AG09319 (cell line): Measurements from ENCODE around the gene PSMB5.

ENCODE experiments used
- DNase-seq: peaks from one replicate; pipeline ENCODE4 v3.0.0-alpha.2; 2010; ENCODE audit warnings: low read depth; ENCODE audit errors: extremely low read depth
- CTCF ChIP-seq: IDR thresholded peaks from 2 replicates; pipeline ENCODE4 v1.5.1; 2011; ENCODE audit warnings: low read depth, mild to moderate bottlenecking, inconsistent platforms, low read length, moderate library complexity

Gene PSMB5

GRCh38 chr14:22991852-22992251, 42.8 kb downstream of the PSMB5 start:
- TF ChIP-seq CTCF = no peak
- DNase-seq = no peak

DNA sequence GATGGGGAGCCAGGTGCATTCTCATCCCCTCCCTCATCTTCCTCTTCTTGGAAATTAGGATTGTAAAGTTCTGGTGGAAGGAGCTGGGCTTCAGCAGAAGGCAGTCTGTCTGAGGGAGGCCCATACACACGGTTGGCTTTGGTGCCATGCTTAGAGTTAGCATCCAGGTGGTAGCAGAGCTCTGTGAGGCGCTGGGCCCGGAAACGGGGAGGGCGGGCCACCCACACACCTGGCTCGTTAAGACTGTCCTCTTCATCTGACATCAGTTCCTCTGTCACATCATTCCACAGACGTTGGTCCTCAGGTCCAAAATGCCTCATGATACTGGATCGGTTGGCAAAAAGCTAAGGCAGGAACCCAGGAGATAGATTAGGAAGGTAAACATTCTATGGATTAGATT, 47.4 kb downstream of the PSMB5 start:
- DNase-seq = no peak
- TF ChIP-seq CTCF = no peak

GRCh38 chr14:22986508-22987054, 48.1 kb downstream of the PSMB5 start:
- no peak for DNase-seq
- TF ChIP-seq CTCF = peak; percentile 89

DNA sequence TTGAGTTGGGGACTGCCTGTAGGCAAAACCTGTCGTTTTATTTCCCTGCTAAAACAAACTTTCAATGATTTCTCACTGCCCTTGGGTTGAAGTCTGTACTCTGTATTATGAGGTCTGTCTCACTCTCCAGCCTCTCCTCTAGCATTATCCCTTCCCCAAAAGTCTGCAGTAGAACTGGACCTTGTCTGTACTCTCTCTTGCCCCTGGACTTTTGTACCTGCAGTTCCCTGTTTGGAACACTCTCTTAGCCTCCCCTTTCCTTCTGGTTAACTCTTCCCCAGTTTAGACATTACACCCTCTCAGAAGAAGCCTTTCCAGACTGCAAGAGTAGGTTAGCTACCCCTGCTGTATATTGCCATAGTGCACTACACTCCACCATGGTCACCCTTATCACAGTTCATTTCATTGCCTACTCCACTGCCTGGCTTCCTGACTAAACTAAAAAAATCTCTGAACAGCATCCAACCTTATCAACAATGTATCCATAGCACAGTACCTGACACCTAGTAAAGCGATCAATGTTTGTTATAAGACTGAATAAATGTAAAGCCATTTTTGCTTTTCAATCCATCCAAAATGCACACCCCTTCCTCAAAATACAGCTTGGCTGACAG, 48.7 kb downstream of the PSMB5 start:
- TF ChIP-seq CTCF = no peak
- DNase-seq = no peak

- no peak for TF ChIP-seq CTCF
- no peak for DNase-seq
Observed at GRCh38 chr14:22984959-22985658, 49.6 kb downstream of the PSMB5 start.

- DNase-seq = peak; percentile 88
- no peak for TF ChIP-seq CTCF
Observed at GRCh38 chr14:22982477-22983245, 52.0 kb downstream of the PSMB5 start, which contains the start of gene AJUBA. Gene AJUBA, minus strand, starts transcription at chr14:22982551. Its CDS starts 285 bp downstream, at chr14:22982266.
